Fibroblast of pulmonary artery (primary cell): Measurements from ENCODE around the gene ITCH.
"Not testable (repeated sequence)": the region's sequence is repeated elsewhere in the genome, so short reads cannot be mapped to it uniquely, and the experiment has no call there.

Experiments used
- DNase-seq: peaks from one replicate; pipeline ENCODE4 v3.0.0-alpha.2; 2010; ENCODE audit warnings: low read depth
- H3K4me3 ChIP-seq: replicated peaks from 2 replicates; pipeline ENCODE4 v1.5.1; 2011; ENCODE audit warnings: low read depth, mild to moderate bottlenecking, control low read depth, low read length, moderate library complexity
- TF ChIP-seq, protein P1 (sequence below): IDR thresholded peaks from 2 replicates; pipeline ENCODE4 v1.5.1; 2011; ENCODE audit warnings: mild to moderate bottlenecking, control low read depth, low read length, inconsistent platforms; ENCODE audit errors: missing control alignments

ITCH gene

GRCh38 chr20:34437330-34437986 lies 74.4 kb downstream of the ITCH start:
- TF ChIP-seq, protein P1, sequence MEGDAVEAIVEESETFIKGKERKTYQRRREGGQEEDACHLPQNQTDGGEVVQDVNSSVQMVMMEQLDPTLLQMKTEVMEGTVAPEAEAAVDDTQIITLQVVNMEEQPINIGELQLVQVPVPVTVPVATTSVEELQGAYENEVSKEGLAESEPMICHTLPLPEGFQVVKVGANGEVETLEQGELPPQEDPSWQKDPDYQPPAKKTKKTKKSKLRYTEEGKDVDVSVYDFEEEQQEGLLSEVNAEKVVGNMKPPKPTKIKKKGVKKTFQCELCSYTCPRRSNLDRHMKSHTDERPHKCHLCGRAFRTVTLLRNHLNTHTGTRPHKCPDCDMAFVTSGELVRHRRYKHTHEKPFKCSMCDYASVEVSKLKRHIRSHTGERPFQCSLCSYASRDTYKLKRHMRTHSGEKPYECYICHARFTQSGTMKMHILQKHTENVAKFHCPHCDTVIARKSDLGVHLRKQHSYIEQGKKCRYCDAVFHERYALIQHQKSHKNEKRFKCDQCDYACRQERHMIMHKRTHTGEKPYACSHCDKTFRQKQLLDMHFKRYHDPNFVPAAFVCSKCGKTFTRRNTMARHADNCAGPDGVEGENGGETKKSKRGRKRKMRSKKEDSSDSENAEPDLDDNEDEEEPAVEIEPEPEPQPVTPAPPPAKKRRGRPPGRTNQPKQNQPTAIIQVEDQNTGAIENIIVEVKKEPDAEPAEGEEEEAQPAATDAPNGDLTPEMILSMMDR = no peak
- DNase-seq = peak; percentile 75
- H3K4me3 ChIP-seq = no peak overlapping the region

DNA sequence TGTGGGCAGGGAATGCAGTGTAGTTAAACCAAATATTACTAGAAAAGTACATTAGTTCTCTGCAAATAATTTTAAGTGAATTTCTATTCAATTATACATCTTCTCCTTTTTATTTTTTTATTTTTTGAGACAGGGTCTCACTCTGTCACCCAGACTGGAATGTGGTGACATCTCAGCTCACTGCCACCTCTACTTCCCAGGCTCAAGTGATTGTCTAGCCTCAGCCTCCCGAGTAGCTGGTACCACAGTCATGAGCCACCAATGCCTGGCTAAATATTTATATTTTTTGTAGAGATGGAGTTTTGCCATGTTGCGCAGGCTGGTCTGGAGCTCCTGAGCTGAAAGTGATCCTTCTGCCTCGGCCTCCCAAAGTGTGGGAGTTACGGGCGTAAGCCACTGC lies 76.1 kb downstream of the ITCH start:
- TF ChIP-seq, protein P1 = no peak
- no peak overlapping the region for H3K4me3 ChIP-seq
- DNase-seq = no peak

- not testable (repeated sequence) for H3K4me3 ChIP-seq, DNase-seq
These were observed 78.3 kb downstream of the ITCH start for GRCh38 chr20:34441423-34441822.

DNA sequence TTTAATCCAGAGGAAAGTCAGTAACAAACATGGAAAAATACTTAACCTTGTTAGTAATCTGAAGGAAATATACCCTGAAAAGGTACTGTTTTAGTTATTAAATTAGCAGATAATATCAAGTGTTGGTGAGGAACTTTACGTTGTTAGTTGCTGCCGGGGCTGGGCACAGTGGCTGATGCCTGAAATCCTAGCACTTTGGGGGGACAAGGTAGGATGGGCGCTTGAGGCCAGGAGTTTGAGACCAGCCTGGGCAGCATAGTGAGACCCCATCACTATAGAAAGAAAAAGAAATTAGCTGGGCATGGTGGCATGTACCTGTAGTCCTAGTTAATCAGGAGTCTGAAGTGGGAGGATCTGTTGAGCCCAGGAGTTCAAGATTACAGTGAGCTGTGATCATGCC lies 80.5 kb downstream of the ITCH start:
- no peak overlapping the region for H3K4me3 ChIP-seq
- no peak for DNase-seq
- TF ChIP-seq, protein P1 = no peak

DNA sequence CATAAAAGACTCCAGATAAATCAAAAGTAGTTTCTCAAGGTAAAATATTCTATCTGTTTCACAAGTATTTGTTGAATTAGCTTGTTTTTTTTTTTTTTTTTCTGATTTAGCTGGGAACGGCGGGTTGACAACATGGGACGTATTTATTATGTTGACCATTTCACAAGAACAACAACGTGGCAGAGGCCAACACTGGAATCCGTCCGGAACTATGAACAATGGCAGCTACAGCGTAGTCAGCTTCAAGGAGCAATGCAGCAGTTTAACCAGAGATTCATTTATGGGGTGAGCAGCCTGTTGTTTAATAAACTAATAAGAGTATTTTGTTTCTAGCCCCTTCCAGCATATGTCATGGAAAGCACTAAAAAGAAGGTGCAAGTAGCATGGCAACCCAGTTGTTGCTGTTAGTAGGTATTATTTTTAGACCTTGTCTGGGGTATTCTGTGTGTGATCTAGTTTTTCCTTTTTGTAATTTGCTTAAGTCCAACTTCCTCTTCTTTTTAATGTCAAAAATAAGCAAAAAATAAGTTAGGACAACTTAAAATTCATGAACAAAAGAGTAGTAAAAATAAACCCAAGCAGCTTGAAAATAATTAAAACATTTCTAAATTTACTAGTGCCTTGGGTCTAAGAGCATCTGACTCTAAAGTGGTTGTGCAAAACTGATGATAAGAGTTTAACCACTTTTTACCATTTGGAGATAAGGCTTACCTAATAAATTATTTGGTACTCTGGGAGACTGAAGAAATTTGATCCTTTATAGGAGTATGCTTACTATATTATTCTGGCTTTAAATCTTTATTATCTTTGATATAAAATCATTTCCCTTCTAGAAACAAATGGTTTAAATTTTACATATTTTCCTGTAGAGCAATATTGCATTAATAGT lies 82.3 kb downstream of the ITCH start:
- DNase-seq = no peak
- TF ChIP-seq, protein P1 = no peak
- no peak overlapping the region for H3K4me3 ChIP-seq

- no peak overlapping the region for H3K4me3 ChIP-seq
- TF ChIP-seq, protein P1 = no peak
- DNase-seq = no peak
These were observed 85.4 kb downstream of the ITCH start for GRCh38 chr20:34448517-34448916.

GRCh38 chr20:34449674-34450592 lies 86.9 kb downstream of the ITCH start:
- no peak overlapping the region for H3K4me3 ChIP-seq

More at GRCh38 chr20:34449674-34450592, 86.9 kb downstream of the ITCH start:
- no peak for DNase-seq
- TF ChIP-seq, protein P1 = no peak
